ENCODE measurements around the gene DBN1. TPM values are rescaled to one million over a fixed set of nuclear protein-coding genes. Genes with fewer than 3 reads are reported as not detected.

Gene DBN1
- total and polyA plus RNA-seq, 2 of the 8 experiments (the other 6 are each of a cell fraction or from before 2014, with no cell fraction given), result 168 to 333 TPM

- Histone ChIP-seq H4K20me1 (replicated peaks in 1 of 2; ENCODE audit: control insufficient read depth in 1 of 2, insufficient read depth in 2 of 2, low read length in 2 of 2) (no peaks in the 10 kb centered on the region), H3K79me2 (ENCODE audit: control insufficient read depth in 1 of 2, insufficient read depth in 2 of 2, low read length in 2 of 2) (0 out of 4 replicates have a peak, but pooled peaks cover 0 to 4% of the 10 kb centered on the region in 2 experiments), H3K27ac (ENCODE audit: low read depth, low read length) (no peak overlapping the region), H3K23me2 (ENCODE audit: low read depth, low read length) (peaks cover 10% of the 10 kb centered on the region), H3K9me3 (ENCODE audit: insufficient read depth in 2 of 2, low read depth in 1 of 2, low read length in 1 of 2) (no peaks in the 10 kb centered on the region), H3K56ac (replicated peaks; ENCODE audit: insufficient read length, low read depth, low read length) (no peak overlapping the region), H4K8ac (ENCODE audit: extremely low read depth, insufficient read depth, low read length) (no peak overlapping the region), H3K18ac (ENCODE audit: extremely low read depth, low read length) (peak overlapping the region; percentile 3; the same call in 1 of the 2 replicates), H2BK12ac (ENCODE audit: low read depth, low read length) (no peak overlapping the region), H3K9ac (replicated peaks in 1 of 4; ENCODE audit: extremely low read depth in 1 of 4, low read depth in 3 of 4, low read length in 3 of 4) (no peak overlapping the region; a peak in 1 of 7 replicates), H3K4ac (replicated peaks; ENCODE audit: insufficient read length, low read depth, low read length) (no peak overlapping the region), H3K4me3 (ENCODE audit: extremely low read depth in 1 of 4, insufficient read depth in 2 of 4, low read depth in 3 of 4, low read length in 4 of 4) (no peak overlapping the region), H3K14ac (ENCODE audit: insufficient read length) (no peak overlapping the region), H3K79me1 (ENCODE audit: low read depth, low read length) (no peaks in the 10 kb centered on the region), H2AK5ac (ENCODE audit: low read depth, low read length) (no peak overlapping the region), H4K5ac (ENCODE audit: insufficient read length, low read depth, low read length) (peak overlapping the region; percentile 9), H2AFZ (ENCODE audit: low read length) (peak overlapping the region; percentile 75), H3K23ac (ENCODE audit: insufficient read length) (no peak overlapping the region), H3K4me1 (replicated peaks in 1 of 4; ENCODE audit: control insufficient read depth in 3 of 4, insufficient read depth in 4 of 4, low read length in 3 of 4) (peaks cover 0 to 16% (median 13%) of the 10 kb centered on the region in 4 experiments; a peak in 6 of 7 replicates), H2BK5ac (ENCODE audit: low read depth, low read length) (no peak overlapping the region), H2BK20ac (ENCODE audit: low read length) (no peak overlapping the region; the same call in 1 of the 2 replicates), H4K91ac (replicated peaks; ENCODE audit: insufficient read length, low read length) (no peak overlapping the region), H2BK120ac (replicated peaks; ENCODE audit: low read depth, low read length) (no peak overlapping the region), H3K27me3 (replicated peaks in 1 of 4; ENCODE audit: control insufficient read depth in 3 of 4, extremely low read depth in 1 of 4, insufficient read depth in 3 of 4, low read length in 3 of 4) (peaks cover 2 to 12% (median 11%) of the 10 kb centered on the region in 4 experiments; a peak in 6 of 7 replicates), H3K36me3 (ENCODE audit: control insufficient read depth in 2 of 4, insufficient read depth in 4 of 4, low read length in 3 of 4) (peaks cover 0 to 8% (median 1%) of the 10 kb centered on the region in 4 experiments; a peak in 2 of 8 replicates), H3K4me2 (ENCODE audit: insufficient read depth in 1 of 2, low read depth in 2 of 2, low read length in 2 of 2) (0 out of 4 replicates have a peak overlapping the region, but pooled peaks of 1 of the 2 experiments have one; percentile 5), H2BK15ac (ENCODE audit: low read length) (no peak overlapping the region; the same call in 1 of the 2 replicates)
- ChIA-PET POLR2A (ENCODE audit: partially characterized antibody) (interaction anchor here (0.9 to 67.5 kb wide), 6 partner anchors 15 to 192 kb away, joined by 3 to 3349 read pairs (median 6); partner anchors contain the start of genes DBN1, DDX41, DOK3 and PDLIM7), CTCF (ENCODE audit: partially characterized antibody) (interaction anchor here (0.7 to 20.8 kb wide), 37 partner anchors 9 to 843 kb away, joined by 3 to 306 read pairs (median 5); partner anchors contain the start of genes DBN1, DDX41, DOK3 and PFN3)
- 30% methylated on average over 10 of the region's 10 CpGs; no CpG with 5 or more reads in 1 of the 2 experiments for WGBS, 2 experiments (ENCODE audit: extremely low coverage in 1 of 2, insufficient coverage in 1 of 2, insufficient read length in 1 of 2, insufficient replicate concordance in 2 of 2, low coverage in 1 of 2, low lambda C conversion rate in 2 of 2, missing lambda C conversion rate in 1 of 2)
- FAIRE-seq (peak; percentile 50), DNase-seq (ENCODE audit: low read depth in 1 of 2, low spot score in 2 of 2) (peak in 1 of 2 experiments; percentile 99)
- TF ChIP-seq RFX5 (IDR thresholded peaks at IDR 0.05; ENCODE audit: borderline replicate concordance, low read depth, low read length) (0 out of 2 replicates have a peak, but pooled peaks have one; percentile 33), RAD21 (IDR thresholded peaks at IDR 0.05 in 1 of 2, conservative IDR thresholded peaks at IDR 0.05 in 1 of 2; ENCODE audit: low read depth in 2 of 2, low read length in 2 of 2) (peak; percentile 83 to 90), SIN3A (conservative IDR thresholded peaks at IDR 0.05 in 1 of 2, IDR thresholded peaks at IDR 0.05 in 1 of 2; ENCODE audit: low read depth in 1 of 2, low read length in 2 of 2) (peak in 1 of 2 experiments; percentile 75; a peak in 2 of 4 replicates), CREB1 (IDR thresholded peaks at IDR 0.05) (peak; percentile 61), SIX5 (IDR thresholded peaks at IDR 0.05; ENCODE audit: low read depth, low read length) (no peak), NRF1 (IDR thresholded peaks at IDR 0.05; ENCODE audit: low read depth, low read length) (no peak), ATF3 (IDR thresholded peaks at IDR 0.05; ENCODE audit: insufficient read depth, low read depth, low read length) (no peak)
- TF ChIP-seq, protein P1, sequence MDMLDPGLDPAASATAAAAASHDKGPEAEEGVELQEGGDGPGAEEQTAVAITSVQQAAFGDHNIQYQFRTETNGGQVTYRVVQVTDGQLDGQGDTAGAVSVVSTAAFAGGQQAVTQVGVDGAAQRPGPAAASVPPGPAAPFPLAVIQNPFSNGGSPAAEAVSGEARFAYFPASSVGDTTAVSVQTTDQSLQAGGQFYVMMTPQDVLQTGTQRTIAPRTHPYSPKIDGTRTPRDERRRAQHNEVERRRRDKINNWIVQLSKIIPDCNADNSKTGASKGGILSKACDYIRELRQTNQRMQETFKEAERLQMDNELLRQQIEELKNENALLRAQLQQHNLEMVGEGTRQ (IDR thresholded peaks at IDR 0.05; ENCODE audit: low read length), result no peak
These were observed 27.5 kb upstream of the DBN1 start for GRCh38 chr5:177500685-177501522.
